Measurements from ENCODE around the gene ASXL1. TPM values are rescaled to one million over a fixed set of nuclear protein-coding genes. Genes with fewer than 3 reads are reported as not detected.

The ASXL1 gene
- total and polyA plus RNA-seq, 9 of the 15 experiments (the other 6 are each of a cell fraction or from before 2014, with no cell fraction given), result 6.5 to 65.3 (median 32.3) TPM

DNA sequence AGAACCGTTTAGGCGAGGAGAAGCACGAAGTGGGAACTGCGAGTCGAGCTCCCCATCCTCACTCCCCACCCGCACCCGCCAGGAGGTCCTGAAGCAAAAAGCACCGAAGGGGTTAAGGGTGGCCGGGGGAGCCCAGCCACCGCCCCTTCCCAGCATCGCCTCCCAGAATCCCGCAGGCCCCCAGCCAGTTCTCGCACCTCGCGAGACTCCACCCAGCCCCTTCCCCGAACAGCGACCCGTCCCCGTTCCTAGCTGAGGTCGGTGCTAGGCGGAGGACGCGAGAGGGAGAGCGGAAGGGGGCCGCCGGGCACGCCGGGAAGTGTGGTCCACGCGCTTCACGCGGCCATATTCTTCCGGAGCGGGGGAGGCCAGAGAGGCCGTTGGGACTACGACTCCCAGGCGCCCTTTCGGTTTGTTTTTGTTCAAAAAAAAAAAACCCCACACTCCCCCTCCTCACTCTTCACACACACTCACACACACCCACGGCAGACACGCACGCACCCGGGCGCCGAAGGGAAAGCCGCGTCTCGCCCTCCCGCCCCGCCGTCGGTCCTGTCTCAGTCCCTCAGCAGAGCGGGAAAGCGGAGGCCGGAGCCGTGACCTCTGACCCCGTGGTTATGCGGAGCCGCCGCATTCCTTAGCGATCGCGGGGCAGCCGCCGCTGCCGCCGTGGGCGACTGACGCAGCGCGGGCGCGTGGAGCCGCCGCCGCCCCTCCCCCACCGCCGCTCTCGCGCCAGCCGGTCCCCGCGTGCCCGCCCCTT, at the start of gene ASXL1 (continued):
- peak; percentile 90; the same call in 1 of the 2 replicates for TF ChIP-seq TARDBP (IDR thresholded peaks at IDR 0.05)
- peak; percentile 67; the same call in 1 of the 2 replicates for TF ChIP-seq TOE1 (IDR thresholded peaks at IDR 0.05; ENCODE audit: borderline replicate concordance)
- TF ChIP-seq TOE1 (CRISPR knock-in tag; IDR thresholded peaks at IDR 0.05; ENCODE audit: borderline replicate concordance, low read depth), result no peak
- no peak for TF ChIP-seq EP300 (IDR thresholded peaks at IDR 0.05; ENCODE audit: low read length)
- TF ChIP-seq NRF1 (conservative IDR thresholded peaks at IDR 0.05 in 1 of 2, IDR thresholded peaks at IDR 0.05 in 1 of 2), result peak; percentile 48 to 61; a peak in 3 of 4 replicates
- peak in 1 of 2 experiments; percentile 95 for TF ChIP-seq AFF1 (IDR thresholded peaks at IDR 0.05; ENCODE audit: low read depth in 1 of 2, partially characterized antibody in 2 of 2)
- TF ChIP-seq, protein P1, sequence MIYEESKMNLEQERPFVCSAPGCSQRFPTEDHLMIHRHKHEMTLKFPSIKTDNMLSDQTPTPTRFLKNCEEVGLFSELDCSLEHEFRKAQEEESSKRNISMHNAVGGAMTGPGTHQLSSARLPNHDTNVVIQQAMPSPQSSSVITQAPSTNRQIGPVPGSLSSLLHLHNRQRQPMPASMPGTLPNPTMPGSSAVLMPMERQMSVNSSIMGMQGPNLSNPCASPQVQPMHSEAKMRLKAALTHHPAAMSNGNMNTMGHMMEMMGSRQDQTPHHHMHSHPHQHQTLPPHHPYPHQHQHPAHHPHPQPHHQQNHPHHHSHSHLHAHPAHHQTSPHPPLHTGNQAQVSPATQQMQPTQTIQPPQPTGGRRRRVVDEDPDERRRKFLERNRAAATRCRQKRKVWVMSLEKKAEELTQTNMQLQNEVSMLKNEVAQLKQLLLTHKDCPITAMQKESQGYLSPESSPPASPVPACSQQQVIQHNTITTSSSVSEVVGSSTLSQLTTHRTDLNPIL (CRISPR knock-in tag; IDR thresholded peaks at IDR 0.05), result no peak
- TF ChIP-seq, protein P2, sequence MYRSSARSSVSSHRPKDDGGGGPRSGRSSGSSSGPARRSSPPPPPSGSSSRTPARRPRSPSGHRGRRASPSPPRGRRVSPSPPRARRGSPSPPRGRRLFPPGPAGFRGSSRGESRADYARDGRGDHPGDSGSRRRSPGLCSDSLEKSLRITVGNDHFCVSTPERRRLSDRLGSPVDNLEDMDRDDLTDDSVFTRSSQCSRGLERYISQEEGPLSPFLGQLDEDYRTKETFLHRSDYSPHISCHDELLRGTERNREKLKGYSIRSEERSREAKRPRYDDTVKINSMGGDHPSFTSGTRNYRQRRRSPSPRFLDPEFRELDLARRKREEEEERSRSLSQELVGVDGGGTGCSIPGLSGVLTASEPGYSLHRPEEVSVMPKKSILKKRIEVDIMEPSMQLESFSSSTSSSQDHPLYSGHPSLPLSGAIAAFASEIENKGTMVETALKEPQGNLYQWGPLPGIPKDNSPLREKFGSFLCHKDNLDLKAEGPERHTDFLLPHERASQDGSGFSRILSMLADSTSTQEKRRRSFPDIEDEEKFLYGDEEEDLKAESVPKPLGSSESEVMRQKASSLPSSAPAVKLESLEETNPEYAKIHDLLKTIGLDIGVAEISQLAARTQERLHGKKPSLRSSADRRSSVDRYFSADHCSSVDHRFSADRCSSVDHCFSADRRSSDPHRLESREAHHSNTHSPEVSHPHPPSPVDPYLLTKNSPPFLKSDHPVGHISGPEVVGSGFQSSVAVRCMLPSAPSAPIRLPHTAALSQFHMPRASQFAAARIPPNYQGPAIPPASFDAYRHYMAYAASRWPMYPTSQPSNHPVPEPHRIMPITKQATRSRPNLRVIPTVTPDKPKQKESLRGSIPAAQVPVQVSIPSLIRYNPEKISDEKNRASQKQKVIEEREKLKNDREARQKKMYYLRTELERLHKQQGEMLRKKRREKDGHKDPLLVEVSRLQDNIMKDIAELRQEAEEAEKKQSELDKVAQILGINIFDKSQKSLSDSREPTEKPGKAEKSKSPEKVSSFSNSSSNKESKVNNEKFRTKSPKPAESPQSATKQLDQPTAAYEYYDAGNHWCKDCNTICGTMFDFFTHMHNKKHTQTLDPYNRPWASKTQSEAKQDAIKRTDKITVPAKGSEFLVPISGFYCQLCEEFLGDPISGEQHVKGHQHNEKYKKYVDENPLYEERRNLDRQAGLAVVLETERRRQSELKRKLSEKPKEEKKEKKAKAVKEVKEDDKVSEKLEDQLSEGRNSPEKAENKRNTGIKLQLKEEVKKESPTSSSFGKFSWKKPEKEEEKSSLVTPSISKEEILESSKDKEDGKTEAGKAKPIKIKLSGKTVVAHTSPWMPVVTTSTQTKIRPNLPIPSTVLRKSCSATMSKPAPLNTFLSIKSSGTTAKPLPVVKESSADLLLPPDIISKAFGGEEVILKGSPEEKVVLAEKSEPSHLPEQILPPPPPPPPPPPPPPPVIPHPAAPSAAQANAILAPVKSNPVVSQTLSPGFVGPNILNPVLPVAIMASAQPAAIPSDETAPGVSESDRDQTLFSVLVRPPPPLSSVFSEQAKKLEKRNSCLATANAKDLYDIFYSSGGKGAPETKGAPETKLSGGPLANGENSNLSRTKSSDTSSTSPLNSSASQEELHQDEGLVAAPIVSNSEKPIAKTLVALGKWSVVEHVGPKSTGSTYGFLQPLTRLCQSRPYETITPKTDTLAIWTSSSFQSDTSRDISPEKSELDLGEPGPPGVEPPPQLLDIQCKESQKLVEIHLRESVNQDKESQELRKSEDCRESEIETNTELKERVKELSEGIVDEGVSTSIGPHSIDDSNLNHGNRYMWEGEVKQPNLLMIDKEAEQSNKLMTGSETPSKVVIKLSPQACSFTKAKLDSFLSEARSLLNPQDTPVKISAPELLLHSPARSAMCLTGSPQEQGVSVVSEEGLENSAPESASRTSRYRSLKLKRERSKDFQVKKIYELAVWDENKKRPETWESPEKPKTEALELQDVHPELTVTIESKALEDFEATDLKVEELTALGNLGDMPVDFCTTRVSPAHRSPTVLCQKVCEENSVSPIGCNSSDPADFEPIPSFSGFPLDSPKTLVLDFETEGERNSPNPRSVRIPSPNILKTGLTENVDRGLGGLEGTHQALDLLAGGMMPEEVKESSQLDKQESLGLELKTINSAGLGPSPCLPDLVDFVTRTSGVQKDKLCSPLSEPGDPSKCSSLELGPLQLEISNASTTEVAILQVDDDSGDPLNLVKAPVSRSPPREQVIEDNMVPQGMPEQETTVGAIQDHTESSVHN (IDR thresholded peaks at IDR 0.05; ENCODE audit: borderline replicate concordance in 1 of 2, low read depth in 1 of 2), result no peak
- TF ChIP-seq MXI1 (IDR thresholded peaks at IDR 0.05; ENCODE audit: low read depth, low read length), result peak; percentile 56; the same call in 1 of the 2 replicates
- 0 out of 2 replicates have a peak, but pooled peaks have one; percentile 21 for TF ChIP-seq ZBTB1 (CRISPR knock-in tag; IDR thresholded peaks at IDR 0.05; ENCODE audit: borderline replicate concordance, low read depth)
- TF ChIP-seq ZNF695 (CRISPR knock-in tag; IDR thresholded peaks at IDR 0.05), result no peak
- TF ChIP-seq ZNF12 (CRISPR knock-in tag; IDR thresholded peaks at IDR 0.05), result no peak
